Measurements from ENCODE around the gene ACSL3.

Gene ACSL3

GRCh38 chr2:222899413-222900181, 38.8 kb downstream of the ACSL3 start (continued):
- no peak for TF ChIP-seq POU6F1 (CRISPR knock-in tag; IDR thresholded peaks at IDR 0.05; ENCODE audit: borderline replicate concordance, low read depth)
- no peak for TF ChIP-seq OSR1 (CRISPR knock-in tag; IDR thresholded peaks at IDR 0.05)
- no peak for TF ChIP-seq CSDC2 (CRISPR knock-in tag; IDR thresholded peaks at IDR 0.05)
- TF ChIP-seq, protein P1, sequence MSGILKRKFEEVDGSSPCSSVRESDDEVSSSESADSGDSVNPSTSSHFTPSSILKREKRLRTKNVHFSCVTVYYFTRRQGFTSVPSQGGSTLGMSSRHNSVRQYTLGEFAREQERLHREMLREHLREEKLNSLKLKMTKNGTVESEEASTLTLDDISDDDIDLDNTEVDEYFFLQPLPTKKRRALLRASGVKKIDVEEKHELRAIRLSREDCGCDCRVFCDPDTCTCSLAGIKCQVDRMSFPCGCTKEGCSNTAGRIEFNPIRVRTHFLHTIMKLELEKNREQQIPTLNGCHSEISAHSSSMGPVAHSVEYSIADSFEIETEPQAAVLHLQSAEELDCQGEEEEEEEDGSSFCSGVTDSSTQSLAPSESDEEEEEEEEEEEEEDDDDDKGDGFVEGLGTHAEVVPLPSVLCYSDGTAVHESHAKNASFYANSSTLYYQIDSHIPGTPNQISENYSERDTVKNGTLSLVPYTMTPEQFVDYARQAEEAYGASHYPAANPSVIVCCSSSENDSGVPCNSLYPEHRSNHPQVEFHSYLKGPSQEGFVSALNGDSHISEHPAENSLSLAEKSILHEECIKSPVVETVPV (CRISPR knock-in tag; IDR thresholded peaks at IDR 0.05), result no peak
- no peak for TF ChIP-seq ZFP30 (CRISPR knock-in tag; IDR thresholded peaks at IDR 0.05)
- no peak for TF ChIP-seq ARNTL (CRISPR knock-in tag; IDR thresholded peaks at IDR 0.05; ENCODE audit: borderline replicate concordance, low read depth)
- TF ChIP-seq ZC3H10 (CRISPR knock-in tag; IDR thresholded peaks at IDR 0.05), result no peak

DNA sequence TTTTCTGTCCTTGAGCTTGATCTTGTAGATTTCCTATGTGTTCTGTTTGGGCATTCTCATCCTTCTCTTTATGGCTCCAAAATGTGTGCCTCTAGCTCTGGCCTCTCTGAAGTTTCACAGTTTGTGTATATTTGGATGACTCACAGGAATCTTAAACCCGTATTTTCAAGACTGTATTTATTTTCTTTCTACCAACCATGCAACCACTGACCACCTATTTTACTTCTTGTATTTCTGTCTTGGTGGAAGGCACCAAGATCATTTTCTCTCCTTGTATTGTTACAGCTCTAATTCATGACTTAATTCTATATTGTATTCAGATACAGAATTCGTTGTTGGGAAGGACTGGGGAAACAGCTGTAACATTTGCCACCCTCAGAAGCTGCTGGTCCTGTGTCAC, 39.5 kb downstream of the ACSL3 start:
- ATAC-seq, result no peak
- no peak for TF ChIP-seq BACH2 (CRISPR knock-in tag; IDR thresholded peaks at IDR 0.05; ENCODE audit: borderline replicate concordance)
- no peak for TF ChIP-seq GLIS3 (CRISPR knock-in tag; IDR thresholded peaks at IDR 0.05)
- TF ChIP-seq ZNF70 (CRISPR knock-in tag; IDR thresholded peaks at IDR 0.05), result no peak
- no peak for TF ChIP-seq OSR1 (CRISPR knock-in tag; IDR thresholded peaks at IDR 0.05)
- TF ChIP-seq, protein P2, sequence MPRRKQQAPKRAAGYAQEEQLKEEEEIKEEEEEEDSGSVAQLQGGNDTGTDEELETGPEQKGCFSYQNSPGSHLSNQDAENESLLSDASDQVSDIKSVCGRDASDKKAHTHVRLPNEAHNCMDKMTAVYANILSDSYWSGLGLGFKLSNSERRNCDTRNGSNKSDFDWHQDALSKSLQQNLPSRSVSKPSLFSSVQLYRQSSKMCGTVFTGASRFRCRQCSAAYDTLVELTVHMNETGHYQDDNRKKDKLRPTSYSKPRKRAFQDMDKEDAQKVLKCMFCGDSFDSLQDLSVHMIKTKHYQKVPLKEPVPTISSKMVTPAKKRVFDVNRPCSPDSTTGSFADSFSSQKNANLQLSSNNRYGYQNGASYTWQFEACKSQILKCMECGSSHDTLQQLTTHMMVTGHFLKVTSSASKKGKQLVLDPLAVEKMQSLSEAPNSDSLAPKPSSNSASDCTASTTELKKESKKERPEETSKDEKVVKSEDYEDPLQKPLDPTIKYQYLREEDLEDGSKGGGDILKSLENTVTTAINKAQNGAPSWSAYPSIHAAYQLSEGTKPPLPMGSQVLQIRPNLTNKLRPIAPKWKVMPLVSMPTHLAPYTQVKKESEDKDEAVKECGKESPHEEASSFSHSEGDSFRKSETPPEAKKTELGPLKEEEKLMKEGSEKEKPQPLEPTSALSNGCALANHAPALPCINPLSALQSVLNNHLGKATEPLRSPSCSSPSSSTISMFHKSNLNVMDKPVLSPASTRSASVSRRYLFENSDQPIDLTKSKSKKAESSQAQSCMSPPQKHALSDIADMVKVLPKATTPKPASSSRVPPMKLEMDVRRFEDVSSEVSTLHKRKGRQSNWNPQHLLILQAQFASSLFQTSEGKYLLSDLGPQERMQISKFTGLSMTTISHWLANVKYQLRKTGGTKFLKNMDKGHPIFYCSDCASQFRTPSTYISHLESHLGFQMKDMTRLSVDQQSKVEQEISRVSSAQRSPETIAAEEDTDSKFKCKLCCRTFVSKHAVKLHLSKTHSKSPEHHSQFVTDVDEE (CRISPR knock-in tag; IDR thresholded peaks at IDR 0.05), result no peak
- TF ChIP-seq ARNTL (CRISPR knock-in tag; IDR thresholded peaks at IDR 0.05; ENCODE audit: borderline replicate concordance, low read depth), result no peak
- no peak for TF ChIP-seq ISL1 (CRISPR knock-in tag; IDR thresholded peaks at IDR 0.05)
- no peak for TF ChIP-seq PATZ1 (CRISPR knock-in tag; IDR thresholded peaks at IDR 0.05; ENCODE audit: borderline replicate concordance)
- no peak for TF ChIP-seq ZC3H10 (CRISPR knock-in tag; IDR thresholded peaks at IDR 0.05)
- TF ChIP-seq, protein P1 (CRISPR knock-in tag; IDR thresholded peaks at IDR 0.05), result no peak
- TF ChIP-seq TOX (CRISPR knock-in tag; IDR thresholded peaks at IDR 0.05; ENCODE audit: borderline replicate concordance), result no peak
- TF ChIP-seq RARB (CRISPR knock-in tag; IDR thresholded peaks at IDR 0.05), result no peak
- no peak for TF ChIP-seq ZNF8 (CRISPR knock-in tag; IDR thresholded peaks at IDR 0.05)
- no peak for TF ChIP-seq SNAI2 (CRISPR knock-in tag; IDR thresholded peaks at IDR 0.05)
- TF ChIP-seq POU6F1 (CRISPR knock-in tag; IDR thresholded peaks at IDR 0.05; ENCODE audit: borderline replicate concordance, low read depth), result no peak
- no peak for TF ChIP-seq ESRRG (CRISPR knock-in tag; IDR thresholded peaks at IDR 0.05)

Data from SK-N-SH treated with all-trans-retinoic acid at 6 μM for 48 hours (cell line).